ENCODE data around the gene SPC24. TPM values are rescaled to one million over a fixed set of nuclear protein-coding genes. Genes with fewer than 3 reads are reported as not detected.
A peak's percentile ranks its signal among the peaks of the same experiment; 100 is the strongest.

SPC24 gene
- total RNA-seq, 1 donor from 2014 or later = 0.98 TPM

GRCh38 chr19:11192957-11193939 lies 37.7 kb upstream of the SPC24 start:
- H3K4me3 Mint-ChIP-seq = no peak overlapping the region
- ATAC-seq (ENCODE audit: low read depth) (no peak), DNase-seq (no peak)
- H3K4me1 Mint-ChIP-seq = peaks cover 25% of the 10 kb centered on the region
- no peaks in the 10 kb centered on the region for H3K9me3 Mint-ChIP-seq
- H3K27ac Mint-ChIP-seq = no peak overlapping the region
- CTCF ChIA-PET = no interaction called here
- intact Hi-C loops (cut with micrococcal nuclease) = no loop called here
- H3K27me3 Mint-ChIP-seq = peaks cover 15% of the 10 kb centered on the region
- TF ChIP-seq, protein P1, sequence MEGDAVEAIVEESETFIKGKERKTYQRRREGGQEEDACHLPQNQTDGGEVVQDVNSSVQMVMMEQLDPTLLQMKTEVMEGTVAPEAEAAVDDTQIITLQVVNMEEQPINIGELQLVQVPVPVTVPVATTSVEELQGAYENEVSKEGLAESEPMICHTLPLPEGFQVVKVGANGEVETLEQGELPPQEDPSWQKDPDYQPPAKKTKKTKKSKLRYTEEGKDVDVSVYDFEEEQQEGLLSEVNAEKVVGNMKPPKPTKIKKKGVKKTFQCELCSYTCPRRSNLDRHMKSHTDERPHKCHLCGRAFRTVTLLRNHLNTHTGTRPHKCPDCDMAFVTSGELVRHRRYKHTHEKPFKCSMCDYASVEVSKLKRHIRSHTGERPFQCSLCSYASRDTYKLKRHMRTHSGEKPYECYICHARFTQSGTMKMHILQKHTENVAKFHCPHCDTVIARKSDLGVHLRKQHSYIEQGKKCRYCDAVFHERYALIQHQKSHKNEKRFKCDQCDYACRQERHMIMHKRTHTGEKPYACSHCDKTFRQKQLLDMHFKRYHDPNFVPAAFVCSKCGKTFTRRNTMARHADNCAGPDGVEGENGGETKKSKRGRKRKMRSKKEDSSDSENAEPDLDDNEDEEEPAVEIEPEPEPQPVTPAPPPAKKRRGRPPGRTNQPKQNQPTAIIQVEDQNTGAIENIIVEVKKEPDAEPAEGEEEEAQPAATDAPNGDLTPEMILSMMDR (IDR thresholded peaks at IDR 0.05) = no peak
- H3K36me3 Mint-ChIP-seq (ENCODE audit: low read depth) = no peaks in the 10 kb centered on the region
- POLR2A ChIA-PET = no interaction called here

DNA sequence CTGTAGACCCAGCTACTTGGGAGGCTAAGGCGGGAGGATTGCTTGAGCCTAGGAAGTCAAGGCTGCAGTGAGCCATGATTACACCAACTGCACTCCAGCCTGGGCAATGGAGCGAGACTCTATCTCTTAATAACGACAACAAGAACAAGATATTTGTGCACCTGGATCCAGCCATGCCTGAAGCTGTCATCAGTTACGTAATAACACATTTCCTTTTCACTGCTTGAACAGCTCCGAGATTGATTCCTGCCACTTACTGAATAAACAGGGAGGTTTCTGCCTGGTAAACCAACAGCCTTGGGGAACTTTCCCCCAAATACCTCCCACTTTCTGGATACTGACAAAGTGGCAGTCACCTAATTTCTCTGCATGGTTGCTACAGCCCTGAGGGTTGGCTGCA lies 36.4 kb upstream of the SPC24 start:
- intact Hi-C loops (cut with micrococcal nuclease) = no loop called here
- no peaks in the 10 kb centered on the region for H3K9me3 Mint-ChIP-seq
- no peaks in the 10 kb centered on the region for H3K36me3 Mint-ChIP-seq (ENCODE audit: low read depth)
- H3K27me3 Mint-ChIP-seq = peaks cover 15% of the 10 kb centered on the region
- ATAC-seq (ENCODE audit: low read depth) (peak; percentile 48), DNase-seq (no peak)
- ChIA-PET CTCF (no interaction called here), POLR2A (interaction anchor here (0.6 kb wide), 1 partner anchor 8 kb away, joined by 6 read pairs; no protein-coding TSS in a partner anchor)
- TF ChIP-seq, protein P1 (IDR thresholded peaks at IDR 0.05) = no peak
- no peak overlapping the region for H3K4me3 Mint-ChIP-seq
- H3K4me1 Mint-ChIP-seq = peaks cover 20% of the 10 kb centered on the region
- H3K27ac Mint-ChIP-seq = no peak overlapping the region

GRCh38 chr19:11191273-11191755 lies 35.7 kb upstream of the SPC24 start:
- Mint-ChIP-seq H3K9me3 (no peaks in the 10 kb centered on the region), H3K27me3 (peaks cover 12% of the 10 kb centered on the region), H3K4me3 (no peak overlapping the region), H3K27ac (no peak overlapping the region), H3K36me3 (ENCODE audit: low read depth) (no peaks in the 10 kb centered on the region), H3K4me1 (peaks cover 18% of the 10 kb centered on the region)
- ATAC-seq (ENCODE audit: low read depth) = no peak
- TF ChIP-seq, protein P1 (IDR thresholded peaks at IDR 0.05) = no peak
- no peak for DNase-seq
- intact Hi-C loops (cut with micrococcal nuclease) = no loop called here
- ChIA-PET CTCF (no interaction called here), POLR2A (interaction anchor here (0.6 kb wide), 1 partner anchor 8 kb away, joined by 6 read pairs; no protein-coding TSS in a partner anchor)

- CTCF ChIA-PET = no interaction called here
Observed at GRCh38 chr19:11190501-11190900, 34.9 kb upstream of the SPC24 start.

GRCh38 chr19:11187441-11187840 lies 31.9 kb upstream of the SPC24 start:
- no peaks in the 10 kb centered on the region for H3K36me3 Mint-ChIP-seq (ENCODE audit: low read depth)

More at GRCh38 chr19:11190501-11190900, 34.9 kb upstream of the SPC24 start:
- H3K27me3 Mint-ChIP-seq = peaks cover 5% of the 10 kb centered on the region
- H3K9me3 Mint-ChIP-seq = no peaks in the 10 kb centered on the region
- H3K27ac Mint-ChIP-seq = no peak overlapping the region
- H3K36me3 Mint-ChIP-seq (ENCODE audit: low read depth) = no peaks in the 10 kb centered on the region
- TF ChIP-seq, protein P1 (IDR thresholded peaks at IDR 0.05) = no peak
- intact Hi-C loops (cut with micrococcal nuclease) = no loop called here
- peaks cover 18% of the 10 kb centered on the region for H3K4me1 Mint-ChIP-seq
- no peak for ATAC-seq (ENCODE audit: low read depth)
- no peak for DNase-seq
- POLR2A ChIA-PET = no interaction called here
- no peak overlapping the region for H3K4me3 Mint-ChIP-seq

More at GRCh38 chr19:11187441-11187840, 31.9 kb upstream of the SPC24 start:
- H3K9me3 Mint-ChIP-seq = no peaks in the 10 kb centered on the region
- H3K27me3 Mint-ChIP-seq = peaks cover 4% of the 10 kb centered on the region
- H3K4me3 Mint-ChIP-seq = no peak overlapping the region
- TF ChIP-seq, protein P1 (IDR thresholded peaks at IDR 0.05) = no peak
- ChIA-PET CTCF (no interaction called here), POLR2A (no interaction called here)
- DNase-seq (no peak), ATAC-seq (ENCODE audit: low read depth) (no peak)
- no peak overlapping the region for H3K27ac Mint-ChIP-seq
- H3K4me1 Mint-ChIP-seq = peaks cover 13% of the 10 kb centered on the region
- intact Hi-C loops (cut with micrococcal nuclease) = no loop called here

All from activated B cell treated with CpG ODN at 0.5 μM for 24 hours (primary cell).